DMS114 treated with DMSO at 0.1 percent for 48 hours (cell line): ENCODE results near the gene DNAH12.
A peak's percentile ranks its signal among the peaks of the same experiment; 100 is the strongest.
"Not testable (repeated sequence)": the region's sequence is repeated elsewhere in the genome, so short reads cannot be mapped to it uniquely, and the experiment has no call there.

Source experiments
- DNase-seq: peaks from one replicate; lab custom pipeline; 2025; ENCODE audit not compliant: unreplicated experiment; lab: John Stamatoyannopoulos, UW

The DNAH12 gene

GRCh38 chr3:57423335-57423734, 120.8 kb downstream of the DNAH12 start:
- no peak for DNase-seq

GRCh38 chr3:57421336-57421735, 122.8 kb downstream of the DNAH12 start:
- no peak for DNase-seq

- DNase-seq: no peak
Measured at GRCh38 chr3:57420001-57420400, 124.1 kb downstream of the DNAH12 start.

- no peak for DNase-seq
Measured at GRCh38 chr3:57411715-57412114, 132.4 kb downstream of the DNAH12 start.

GRCh38 chr3:57409471-57409870, 134.7 kb downstream of the DNAH12 start:
- DNase-seq: no peak

- DNase-seq: no peak
Measured at GRCh38 chr3:57402675-57403074, 141.5 kb downstream of the DNAH12 start.

- peak; percentile 9 for DNase-seq
Measured at GRCh38 chr3:57397175-57398026, 146.7 kb downstream of the DNAH12 start.

GRCh38 chr3:57393977-57394376, 150.2 kb downstream of the DNAH12 start:
- DNase-seq: no peak

GRCh38 chr3:57391767-57392166, 152.4 kb downstream of the DNAH12 start:
- no peak for DNase-seq

- DNase-seq: no peak
Measured at GRCh38 chr3:57389271-57389670, 154.9 kb downstream of the DNAH12 start.

GRCh38 chr3:57386307-57386706, 157.8 kb downstream of the DNAH12 start:
- DNase-seq: no peak

- DNase-seq: no peak
Measured at GRCh38 chr3:57385498-57385897, 158.6 kb downstream of the DNAH12 start.

GRCh38 chr3:57383838-57384237, 160.3 kb downstream of the DNAH12 start:
- no peak for DNase-seq

- DNase-seq: no peak
Measured at GRCh38 chr3:57383406-57383805, 160.7 kb downstream of the DNAH12 start.

- no peak for DNase-seq
Measured at GRCh38 chr3:57382933-57383332, 161.2 kb downstream of the DNAH12 start.

GRCh38 chr3:57370341-57370740, 173.8 kb downstream of the DNAH12 start:
- no peak for DNase-seq

- not testable (repeated sequence) for DNase-seq
Measured at GRCh38 chr3:57365089-57365488, 179.1 kb downstream of the DNAH12 start.

GRCh38 chr3:57356275-57356674, 187.9 kb downstream of the DNAH12 start:
- DNase-seq: not testable (repeated sequence)

GRCh38 chr3:57354768-57355167, 189.4 kb downstream of the DNAH12 start:
- no peak for DNase-seq

GRCh38 chr3:57350271-57350670, 193.9 kb downstream of the DNAH12 start:
- no peak for DNase-seq

GRCh38 chr3:57339071-57339642, 205.0 kb downstream of the DNAH12 start:
- DNase-seq: not testable (repeated sequence)

- not testable (repeated sequence) for DNase-seq
Measured at GRCh38 chr3:57338272-57339070, 205.7 kb downstream of the DNAH12 start.
